ENCODE results near the gene PRKN.

DNA sequence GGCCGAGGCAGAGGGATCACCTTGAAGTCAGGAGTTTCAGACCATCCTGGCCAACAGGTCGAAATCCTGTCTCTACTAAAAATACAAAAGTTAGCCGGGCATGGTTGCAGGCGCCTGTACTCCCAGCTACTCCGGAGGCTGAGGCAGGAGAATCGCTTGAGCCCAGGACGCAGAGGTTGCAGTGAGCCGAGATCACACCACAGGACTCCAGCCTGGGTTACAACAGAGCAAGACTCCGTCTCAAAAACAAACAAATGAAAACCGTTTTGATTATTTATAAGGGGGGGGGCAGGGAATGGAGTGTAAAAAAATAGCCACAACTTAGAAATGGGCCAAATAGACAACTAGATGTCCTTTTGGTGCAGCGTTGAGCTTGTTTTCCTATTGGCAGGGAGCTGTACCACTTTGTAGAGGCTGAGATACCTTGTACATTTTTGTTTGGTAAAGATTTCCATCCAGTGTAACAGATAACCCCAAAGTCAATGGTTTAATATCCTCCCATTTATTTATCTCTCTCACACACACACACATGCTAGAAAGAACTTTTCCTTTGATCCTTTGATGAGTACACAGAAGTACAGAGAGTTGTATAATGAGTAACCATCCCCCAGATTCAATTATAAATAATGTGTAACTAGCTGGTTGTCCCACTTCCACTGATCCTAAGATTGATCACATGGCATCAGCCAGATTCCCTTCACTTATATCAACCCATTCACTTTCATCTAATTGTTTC lies 477.5 kb downstream of the PRKN start:
- TF ChIP-seq, protein P1, sequence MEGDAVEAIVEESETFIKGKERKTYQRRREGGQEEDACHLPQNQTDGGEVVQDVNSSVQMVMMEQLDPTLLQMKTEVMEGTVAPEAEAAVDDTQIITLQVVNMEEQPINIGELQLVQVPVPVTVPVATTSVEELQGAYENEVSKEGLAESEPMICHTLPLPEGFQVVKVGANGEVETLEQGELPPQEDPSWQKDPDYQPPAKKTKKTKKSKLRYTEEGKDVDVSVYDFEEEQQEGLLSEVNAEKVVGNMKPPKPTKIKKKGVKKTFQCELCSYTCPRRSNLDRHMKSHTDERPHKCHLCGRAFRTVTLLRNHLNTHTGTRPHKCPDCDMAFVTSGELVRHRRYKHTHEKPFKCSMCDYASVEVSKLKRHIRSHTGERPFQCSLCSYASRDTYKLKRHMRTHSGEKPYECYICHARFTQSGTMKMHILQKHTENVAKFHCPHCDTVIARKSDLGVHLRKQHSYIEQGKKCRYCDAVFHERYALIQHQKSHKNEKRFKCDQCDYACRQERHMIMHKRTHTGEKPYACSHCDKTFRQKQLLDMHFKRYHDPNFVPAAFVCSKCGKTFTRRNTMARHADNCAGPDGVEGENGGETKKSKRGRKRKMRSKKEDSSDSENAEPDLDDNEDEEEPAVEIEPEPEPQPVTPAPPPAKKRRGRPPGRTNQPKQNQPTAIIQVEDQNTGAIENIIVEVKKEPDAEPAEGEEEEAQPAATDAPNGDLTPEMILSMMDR (IDR thresholded peaks at IDR 0.05; ENCODE audit: low read depth, low read length) = no peak
- TF ChIP-seq, protein P2, sequence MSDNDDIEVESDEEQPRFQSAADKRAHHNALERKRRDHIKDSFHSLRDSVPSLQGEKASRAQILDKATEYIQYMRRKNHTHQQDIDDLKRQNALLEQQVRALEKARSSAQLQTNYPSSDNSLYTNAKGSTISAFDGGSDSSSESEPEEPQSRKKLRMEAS (IDR thresholded peaks at IDR 0.05; ENCODE audit: low read depth, low read length) = no peak
- no peak for TF ChIP-seq POLR2A (IDR thresholded peaks at IDR 0.05; ENCODE audit: extremely low read depth, insufficient read length)
